ENCODE measurements around the gene ERRFI1.
A peak's percentile ranks its signal among the peaks of the same experiment; 100 is the strongest.

The ERRFI1 gene

DNA sequence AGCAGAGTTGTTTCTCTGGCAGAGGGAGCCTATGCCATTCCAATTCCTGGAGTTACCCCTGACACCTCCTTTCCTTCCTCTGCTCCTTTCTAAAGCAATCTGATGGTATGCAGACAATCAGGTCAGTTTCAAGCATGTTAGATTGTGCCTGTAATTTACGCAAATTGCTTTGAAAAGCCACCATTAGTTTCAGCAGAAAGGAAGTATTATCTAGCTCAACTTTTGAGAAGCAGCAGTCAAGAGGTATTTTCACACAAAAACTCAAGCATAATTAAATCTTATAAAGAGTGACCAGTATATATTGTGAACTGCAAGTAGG, 2.2 kb downstream of the ERRFI1 start:
- DNase-seq (ENCODE audit: extremely low read depth, low read depth): no peak
- peak overlapping the region; percentile 84 for H3K4me3 ChIP-seq (replicated peaks; ENCODE audit: low read depth, low read length)
- TF ChIP-seq, protein P1, sequence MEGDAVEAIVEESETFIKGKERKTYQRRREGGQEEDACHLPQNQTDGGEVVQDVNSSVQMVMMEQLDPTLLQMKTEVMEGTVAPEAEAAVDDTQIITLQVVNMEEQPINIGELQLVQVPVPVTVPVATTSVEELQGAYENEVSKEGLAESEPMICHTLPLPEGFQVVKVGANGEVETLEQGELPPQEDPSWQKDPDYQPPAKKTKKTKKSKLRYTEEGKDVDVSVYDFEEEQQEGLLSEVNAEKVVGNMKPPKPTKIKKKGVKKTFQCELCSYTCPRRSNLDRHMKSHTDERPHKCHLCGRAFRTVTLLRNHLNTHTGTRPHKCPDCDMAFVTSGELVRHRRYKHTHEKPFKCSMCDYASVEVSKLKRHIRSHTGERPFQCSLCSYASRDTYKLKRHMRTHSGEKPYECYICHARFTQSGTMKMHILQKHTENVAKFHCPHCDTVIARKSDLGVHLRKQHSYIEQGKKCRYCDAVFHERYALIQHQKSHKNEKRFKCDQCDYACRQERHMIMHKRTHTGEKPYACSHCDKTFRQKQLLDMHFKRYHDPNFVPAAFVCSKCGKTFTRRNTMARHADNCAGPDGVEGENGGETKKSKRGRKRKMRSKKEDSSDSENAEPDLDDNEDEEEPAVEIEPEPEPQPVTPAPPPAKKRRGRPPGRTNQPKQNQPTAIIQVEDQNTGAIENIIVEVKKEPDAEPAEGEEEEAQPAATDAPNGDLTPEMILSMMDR (IDR thresholded peaks at IDR 0.05; ENCODE audit: low read depth, low read length, missing control alignments): no peak

DNA sequence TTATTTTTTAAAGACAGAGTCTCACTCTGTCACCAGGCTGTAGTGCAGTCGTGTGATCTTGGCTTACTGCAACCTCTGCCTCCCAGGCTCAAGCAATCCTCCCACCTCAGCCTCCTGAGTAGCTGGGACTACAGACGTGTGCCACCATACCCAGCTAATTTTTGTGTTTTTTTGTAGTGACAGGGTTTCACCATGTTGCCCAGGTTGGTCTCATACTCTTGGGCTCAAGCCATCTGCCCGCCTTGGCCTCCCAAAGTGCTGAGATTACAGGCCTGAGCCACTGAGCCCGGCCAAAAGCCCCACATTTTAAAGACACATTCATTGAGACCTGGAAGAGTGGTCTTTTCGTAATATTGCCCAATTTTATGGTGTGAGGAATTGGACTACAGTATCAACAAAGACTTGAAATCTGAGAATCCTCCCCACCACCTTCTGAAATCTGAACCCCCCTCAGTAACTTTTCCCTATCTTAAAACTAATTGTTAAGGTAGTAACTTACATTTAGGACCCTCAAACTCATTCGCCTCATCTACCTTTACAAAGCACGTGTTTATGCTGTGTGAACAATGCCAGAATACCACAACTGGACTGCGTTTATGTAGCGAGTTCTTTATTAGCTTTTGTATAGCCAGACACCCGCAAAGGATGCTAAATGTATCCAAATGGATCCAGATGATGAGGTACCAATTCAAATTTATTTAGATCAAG, 2.7 kb downstream of the ERRFI1 start:
- no peak for DNase-seq (ENCODE audit: extremely low read depth, low read depth)
- peak overlapping the region; percentile 84 for H3K4me3 ChIP-seq (replicated peaks; ENCODE audit: low read depth, low read length)
- TF ChIP-seq, protein P1 (IDR thresholded peaks at IDR 0.05; ENCODE audit: low read depth, low read length, missing control alignments): no peak

DNA sequence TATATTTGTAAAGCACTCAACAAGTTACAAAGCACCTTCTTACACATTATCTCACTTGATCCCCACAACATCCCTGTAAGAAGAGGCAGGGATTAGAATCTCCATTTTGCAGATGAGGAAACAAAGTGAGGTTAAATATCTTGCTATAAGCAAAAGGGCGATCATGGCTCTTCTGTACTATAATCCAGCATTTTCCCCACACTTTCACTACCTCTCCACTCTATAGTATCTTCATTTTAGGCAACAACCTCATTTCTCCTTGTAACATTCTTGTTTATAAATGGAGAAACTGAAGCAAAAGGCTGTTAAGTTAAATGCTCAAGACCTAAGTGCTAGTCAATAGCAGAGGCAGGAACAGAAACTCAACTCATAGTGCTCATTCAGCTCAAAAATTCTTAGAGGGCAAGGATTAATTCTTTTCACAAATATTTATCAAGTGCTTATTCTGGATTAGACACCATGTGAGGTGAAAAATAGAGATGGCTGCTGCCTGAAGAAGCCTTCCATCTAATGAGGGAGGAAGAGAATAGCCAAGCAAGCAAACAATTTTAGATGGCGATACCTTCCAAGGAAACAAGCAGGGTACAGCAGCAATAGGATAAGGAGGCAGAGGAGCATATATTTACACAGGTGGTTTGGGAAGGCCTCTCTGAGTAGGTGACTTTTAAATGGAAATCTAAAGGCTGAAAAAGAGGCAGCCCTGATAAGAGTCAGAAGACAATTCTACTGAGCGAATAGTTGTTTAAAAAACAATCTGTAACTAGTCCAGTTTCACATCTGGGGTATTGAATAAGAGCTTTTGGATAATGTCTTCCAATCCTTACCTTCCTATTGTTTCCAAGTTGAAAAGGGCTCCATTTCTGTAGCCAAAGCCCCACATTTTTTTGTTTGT, 3.5 kb downstream of the ERRFI1 start:
- TF ChIP-seq, protein P1 (IDR thresholded peaks at IDR 0.05; ENCODE audit: low read depth, low read length, missing control alignments): no peak
- no peak for DNase-seq (ENCODE audit: extremely low read depth, low read depth)
- peak overlapping the region; percentile 84 for H3K4me3 ChIP-seq (replicated peaks; ENCODE audit: low read depth, low read length)

- H3K4me3 ChIP-seq (replicated peaks; ENCODE audit: low read depth, low read length): 0 out of 2 replicates have a peak overlapping the region, but pooled peaks have one; percentile 84
- DNase-seq (ENCODE audit: extremely low read depth, low read depth): no peak
These were observed 4.3 kb downstream of the ERRFI1 start for GRCh38 chr1:8021676-8022266.

GRCh38 chr1:8020032-8020431, 6.1 kb downstream of the ERRFI1 start:
- no peak overlapping the region for H3K4me3 ChIP-seq (replicated peaks; ENCODE audit: low read depth, low read length)
- TF ChIP-seq, protein P1 (IDR thresholded peaks at IDR 0.05; ENCODE audit: low read depth, low read length, missing control alignments): no peak
- no peak for DNase-seq (ENCODE audit: extremely low read depth, low read depth)

More at GRCh38 chr1:8021676-8022266, 4.3 kb downstream of the ERRFI1 start:
- TF ChIP-seq, protein P1 (IDR thresholded peaks at IDR 0.05; ENCODE audit: low read depth, low read length, missing control alignments): no peak

DNA sequence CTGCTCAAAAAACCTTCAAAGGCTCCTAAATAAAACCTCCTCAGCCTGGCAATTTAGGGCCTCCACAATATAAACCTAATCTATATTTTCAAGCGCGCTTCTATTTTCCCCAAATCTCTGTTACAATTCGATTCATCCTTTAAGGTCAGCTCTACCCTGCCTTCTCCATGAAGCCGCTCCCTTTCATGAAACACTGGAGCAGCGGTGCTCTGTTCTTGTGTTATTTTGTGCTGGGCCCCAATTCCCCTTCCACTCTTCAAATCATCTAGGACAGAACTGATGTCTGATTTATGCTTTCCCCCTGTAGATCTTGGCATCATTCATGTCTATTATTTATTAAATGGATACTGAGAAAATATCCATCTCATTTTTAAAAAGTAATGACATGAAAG, 6.9 kb downstream of the ERRFI1 start:
- no peak overlapping the region for H3K4me3 ChIP-seq (replicated peaks; ENCODE audit: low read depth, low read length)
- TF ChIP-seq, protein P1 (IDR thresholded peaks at IDR 0.05; ENCODE audit: low read depth, low read length, missing control alignments): no peak
- no peak for DNase-seq (ENCODE audit: extremely low read depth, low read depth)

Data from HFF-Myc (cell line).